DMS 273 treated with DMSO at 0.1 percent for 48 hours (cell line): Measurements from ENCODE around the gene ANKRD27.
"Not testable (repeated sequence)": the region's sequence is repeated elsewhere in the genome, so short reads cannot be mapped to it uniquely, and the experiment has no call there.

Source experiments
- DNase-seq: peaks from one replicate; lab custom pipeline; 2025; lab: John Stamatoyannopoulos, UW

ANKRD27 gene

DNA sequence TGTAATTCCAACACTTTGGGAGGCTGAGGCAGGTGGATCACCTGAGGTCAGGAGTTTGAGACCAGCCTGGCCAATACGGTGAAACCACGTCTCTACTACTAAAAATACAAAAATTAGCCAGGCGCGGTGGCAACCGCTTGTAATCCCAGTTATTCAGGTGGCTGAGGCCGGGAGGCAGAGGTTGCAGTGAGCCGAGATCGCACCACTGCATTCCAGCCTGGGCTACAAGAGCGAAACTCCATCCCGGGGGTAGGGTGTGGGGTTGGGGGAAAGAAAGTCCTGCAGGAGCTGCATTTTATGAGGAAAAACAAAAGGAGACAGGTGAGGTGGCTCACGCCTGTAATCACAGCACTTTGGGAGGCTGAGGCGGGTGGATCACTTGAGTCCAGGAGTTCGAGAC lies 22.6 kb downstream of the ANKRD27 start:
- not testable (repeated sequence) for DNase-seq

DNA sequence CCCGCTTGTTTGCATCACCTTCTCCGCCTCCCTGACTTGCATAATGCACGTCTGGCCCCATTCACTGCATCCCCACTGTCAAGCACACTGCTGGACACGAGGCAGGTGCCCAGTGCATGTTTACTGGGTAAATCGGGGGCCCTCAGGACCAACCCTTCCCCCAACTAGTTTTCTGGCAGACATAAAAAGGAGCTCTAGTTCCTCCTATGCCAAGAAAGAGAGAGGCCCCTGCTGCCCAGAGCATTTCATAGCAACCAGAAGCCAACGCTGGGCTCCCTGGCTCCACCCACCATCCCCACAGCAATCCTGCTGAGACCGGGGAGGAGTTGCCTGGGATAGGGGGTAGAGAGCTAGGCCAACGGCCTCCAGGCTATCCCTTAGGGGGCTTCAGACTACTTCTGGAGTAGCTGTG lies 23.2 kb downstream of the ANKRD27 start:
- DNase-seq = no peak

DNA sequence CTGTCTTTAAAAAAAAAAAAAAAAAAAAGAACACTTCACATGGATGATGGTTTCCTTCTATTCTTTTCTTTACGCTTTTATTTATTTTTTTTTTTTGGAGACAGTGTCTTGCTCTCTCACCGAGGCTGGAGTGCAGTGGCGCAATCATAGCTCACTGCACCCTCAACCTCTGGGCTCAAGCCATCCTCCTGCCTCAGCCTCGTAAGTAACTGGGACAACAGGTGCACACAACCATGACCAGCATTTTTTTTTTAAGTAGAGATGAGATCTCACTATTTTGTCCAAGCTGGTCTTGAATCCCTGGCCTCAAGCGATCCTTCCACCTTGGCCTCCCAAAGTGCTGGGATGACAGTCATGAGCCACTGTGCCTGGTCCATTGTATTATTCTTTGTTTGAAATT lies 24.3 kb downstream of the ANKRD27 start:
- no peak for DNase-seq

DNA sequence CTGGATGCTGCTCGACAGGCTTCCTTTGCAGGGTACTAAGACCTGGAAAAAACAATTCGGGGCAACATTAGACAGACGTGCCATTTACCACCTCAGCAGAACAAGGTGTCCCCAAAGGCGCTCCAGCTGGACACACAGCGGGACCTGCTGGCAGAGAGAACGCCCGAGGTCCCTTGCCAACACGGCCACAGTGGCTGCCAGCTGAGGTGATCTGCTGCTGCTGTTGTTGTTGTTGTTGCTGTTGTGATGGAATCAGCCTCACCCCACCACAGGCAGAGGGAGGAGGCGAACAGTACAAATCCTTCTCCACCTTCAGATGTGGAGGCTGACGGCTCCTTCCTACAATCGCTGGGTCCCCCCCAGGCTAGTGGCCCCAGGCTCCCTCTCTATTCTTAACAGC lies 25.2 kb downstream of the ANKRD27 start:
- no peak for DNase-seq

DNA sequence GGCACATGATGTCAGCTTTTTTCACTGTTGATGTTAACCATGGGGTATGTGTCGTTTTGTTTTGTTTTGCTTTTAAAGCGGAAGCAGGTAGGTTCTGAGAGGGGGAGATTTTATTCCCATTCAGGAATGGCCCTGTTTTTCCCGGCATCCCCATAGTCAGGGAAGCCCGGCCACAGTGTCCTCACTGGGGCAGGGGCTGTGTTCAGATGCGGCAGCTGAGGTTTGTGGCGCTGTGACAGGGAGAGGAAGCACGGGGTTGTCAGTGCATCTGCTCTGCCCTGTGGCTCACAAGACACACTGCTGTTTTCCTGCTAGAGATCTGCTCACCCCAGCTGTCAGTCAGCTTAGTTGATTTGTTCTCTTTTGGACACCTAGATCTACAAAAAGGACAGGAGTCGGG lies 27.6 kb downstream of the ANKRD27 start:
- DNase-seq = no peak

DNA sequence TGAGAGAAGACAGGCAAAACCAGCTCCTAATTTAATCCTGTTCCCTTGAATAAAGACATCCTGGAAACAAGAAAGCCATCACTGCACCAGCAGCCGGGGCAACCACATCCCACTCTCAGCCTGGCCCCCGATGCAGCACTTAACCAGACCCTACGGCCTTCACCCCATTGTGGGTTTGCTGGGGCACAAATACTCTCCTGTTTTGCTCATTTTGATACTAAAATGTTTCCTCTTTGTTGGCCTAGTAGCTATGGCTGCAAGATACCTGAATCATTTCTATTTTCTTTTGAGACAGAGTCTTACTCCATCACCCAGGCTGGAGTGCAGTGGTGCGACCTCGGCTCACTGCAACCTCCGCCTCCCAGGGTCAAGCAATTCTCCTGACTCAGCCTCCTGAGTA lies 28.4 kb downstream of the ANKRD27 start:
- DNase-seq = no peak

DNA sequence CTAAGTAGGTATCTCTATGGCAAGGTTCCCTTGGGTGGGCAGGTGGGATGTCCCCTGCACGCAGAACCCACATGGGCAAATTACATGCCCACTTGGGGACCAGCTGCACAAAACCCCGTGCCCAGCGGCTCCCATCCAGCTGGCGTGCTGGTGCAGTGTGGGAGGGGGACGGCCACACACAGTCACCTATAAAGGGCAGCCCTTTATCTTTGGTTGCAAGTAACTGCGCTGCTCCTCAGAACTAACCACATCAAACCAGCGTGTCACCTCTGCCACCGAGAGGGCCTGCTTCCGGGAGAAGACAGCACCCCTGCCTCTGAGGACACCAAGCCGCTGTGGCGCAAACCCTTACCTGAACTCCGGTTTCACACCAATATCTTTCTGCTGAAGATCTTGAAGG lies 32.2 kb downstream of the ANKRD27 start:
- no peak for DNase-seq

DNA sequence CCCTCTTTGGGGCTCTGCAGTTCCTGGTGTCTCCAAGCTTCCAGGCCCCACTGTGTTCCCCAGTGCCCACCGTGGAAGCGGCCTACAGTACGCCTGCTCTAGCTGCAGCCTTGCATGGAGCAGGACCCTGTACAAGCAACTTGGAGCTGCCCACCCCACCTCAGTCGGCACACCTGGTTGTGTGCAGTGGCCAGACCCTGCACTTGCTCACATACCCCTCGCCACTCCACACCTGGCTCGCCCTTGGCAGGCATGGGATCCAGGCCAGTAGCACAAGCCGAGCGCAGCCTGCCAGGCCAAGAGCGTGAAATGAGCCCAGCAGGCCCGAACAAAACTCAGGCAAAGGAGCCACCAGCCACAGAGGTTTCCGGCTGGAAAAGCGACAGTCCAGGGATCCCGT lies 36.4 kb downstream of the ANKRD27 start:
- DNase-seq = no peak

DNA sequence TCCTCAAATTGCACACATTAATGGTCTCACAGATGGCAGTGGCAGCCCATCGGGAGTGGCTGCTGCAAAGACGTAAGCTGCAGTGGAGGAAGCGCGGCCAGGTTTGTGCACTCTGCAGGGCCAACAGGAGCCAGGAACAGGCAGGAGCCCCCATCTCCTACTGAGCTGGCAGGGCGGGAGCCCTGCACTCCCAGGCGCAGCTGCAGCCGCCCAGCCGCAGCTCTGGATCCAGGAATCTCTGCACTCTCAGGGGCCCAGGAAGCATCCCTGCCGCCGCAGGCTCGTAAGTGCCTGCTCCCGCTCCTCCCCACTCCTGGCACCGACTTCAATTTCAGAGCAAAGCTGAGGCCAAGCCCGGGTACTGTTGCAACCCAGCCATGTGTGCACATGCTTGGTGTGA lies 37.5 kb downstream of the ANKRD27 start:
- DNase-seq = no peak

DNA sequence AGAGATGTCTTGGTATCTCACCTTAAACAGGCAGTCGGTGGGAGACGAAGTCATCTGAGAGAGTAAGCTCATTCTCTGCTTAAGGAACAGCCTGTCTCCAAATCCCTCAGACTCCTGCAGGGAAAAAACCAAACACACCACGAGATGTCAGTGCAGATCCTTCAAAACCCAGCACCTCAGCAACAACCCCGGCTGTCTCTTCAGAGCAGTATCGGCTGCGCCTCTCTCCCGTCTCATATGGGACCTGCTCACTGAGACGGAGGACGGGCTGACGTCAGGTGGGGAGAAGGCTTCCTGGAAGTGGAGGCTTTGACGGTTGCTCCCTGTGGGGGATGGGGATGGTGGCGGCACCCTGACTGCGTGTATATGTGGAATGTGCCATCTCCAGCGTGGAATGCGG lies 43.6 kb downstream of the ANKRD27 start:
- no peak for DNase-seq

DNA sequence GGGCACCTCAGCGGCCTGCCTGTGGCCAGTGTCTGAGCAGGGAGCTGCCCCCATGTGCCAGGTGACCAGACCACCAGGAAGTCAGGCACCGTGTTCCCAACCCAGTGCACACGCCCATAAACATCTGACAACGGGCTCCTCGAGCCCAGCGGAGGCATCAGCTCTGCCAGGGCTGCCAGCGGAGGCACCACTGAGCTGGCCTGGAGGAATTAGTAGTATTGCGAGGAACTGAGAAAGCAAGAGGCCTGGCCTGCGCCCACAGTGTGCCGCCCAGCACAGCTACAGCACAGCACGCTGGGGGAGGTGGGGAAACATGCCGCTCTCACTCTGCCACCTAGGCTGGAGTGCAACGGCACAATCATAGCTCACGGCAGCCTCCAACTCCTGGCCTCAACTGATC lies 44.6 kb downstream of the ANKRD27 start:
- DNase-seq = no peak

DNA sequence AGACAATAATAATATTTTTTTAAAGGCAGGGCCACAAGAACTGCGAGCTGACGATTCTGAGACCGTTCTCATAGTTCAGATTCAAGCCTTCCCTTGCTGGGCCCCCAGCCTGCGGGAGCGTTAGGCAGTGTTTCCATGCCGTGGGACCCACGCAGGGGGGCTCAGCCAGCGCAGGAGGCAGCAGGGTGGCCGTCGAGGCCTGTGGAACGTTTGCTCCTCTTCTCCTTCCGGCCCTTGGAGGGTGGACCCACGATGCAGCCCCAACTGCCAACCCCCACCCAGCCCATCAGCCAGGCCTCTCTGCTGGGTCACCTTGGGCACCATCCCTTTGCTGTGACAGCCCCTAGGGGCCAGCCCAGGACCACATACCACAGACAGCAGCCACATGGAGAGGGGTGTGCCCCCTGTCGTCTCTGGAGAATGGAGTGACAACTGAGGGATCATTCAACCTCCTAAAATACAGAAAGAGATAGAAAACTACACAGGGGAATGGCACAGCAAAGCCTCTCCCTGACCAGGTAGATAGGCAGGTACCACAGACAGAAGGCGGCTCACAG lies 47.2 kb downstream of the ANKRD27 start:
- no peak for DNase-seq

DNA sequence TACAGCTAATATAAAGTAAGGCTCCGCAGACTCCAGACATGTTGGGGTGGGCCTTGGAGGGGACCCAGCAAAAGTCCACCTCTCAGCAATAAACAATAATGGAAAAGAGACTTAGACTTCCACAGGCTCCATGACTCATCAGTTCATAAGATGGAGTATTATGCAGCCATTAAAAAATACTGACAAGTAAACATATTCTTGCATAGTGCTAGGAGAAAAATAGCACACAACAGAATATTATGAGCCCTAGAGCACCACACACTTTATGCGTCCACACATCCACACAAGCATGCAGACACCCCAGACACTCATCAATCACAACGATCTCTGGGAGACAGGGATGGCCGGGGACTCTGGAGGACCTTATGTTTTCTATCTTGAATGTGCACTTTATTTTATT lies 48.0 kb downstream of the ANKRD27 start:
- no peak for DNase-seq

DNA sequence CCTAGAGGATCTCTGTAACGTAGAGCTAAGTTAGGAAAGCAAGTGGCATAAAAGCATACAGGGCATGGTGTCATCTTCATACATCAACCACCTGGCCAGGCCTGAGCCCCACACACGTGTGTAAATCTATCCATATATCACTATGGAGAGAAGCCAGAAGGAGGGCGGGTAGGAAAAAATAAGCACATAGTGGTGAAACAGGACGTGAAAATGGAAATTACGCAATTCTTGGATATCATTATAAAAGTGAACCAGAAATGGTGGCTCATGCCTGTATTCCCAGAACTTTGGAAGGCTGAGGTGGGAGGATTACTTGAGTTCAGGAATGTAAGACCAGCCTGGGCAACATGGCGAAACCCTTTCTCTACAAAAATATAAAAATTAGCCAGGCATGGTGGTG lies 50.6 kb downstream of the ANKRD27 start:
- no peak for DNase-seq

DNA sequence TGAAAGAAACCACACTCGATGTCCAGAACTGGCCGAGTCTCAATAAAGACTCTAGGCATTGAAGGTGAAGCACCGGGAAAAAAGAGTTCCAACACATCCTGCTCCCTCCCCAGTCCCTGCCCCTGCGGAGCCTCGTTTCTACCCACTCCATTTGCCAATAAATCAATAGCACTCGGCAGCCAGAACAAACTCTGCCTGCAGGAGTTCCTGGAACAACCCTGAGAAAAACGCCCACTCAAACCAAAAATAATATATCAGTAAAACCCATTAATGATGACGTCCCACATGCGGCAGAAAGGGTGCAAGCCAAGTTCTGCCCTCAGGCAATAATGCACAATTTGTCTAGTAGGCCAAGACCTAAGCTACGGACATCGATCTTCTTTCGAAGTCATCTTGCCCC lies 53.0 kb downstream of the ANKRD27 start:
- no peak for DNase-seq

DNA sequence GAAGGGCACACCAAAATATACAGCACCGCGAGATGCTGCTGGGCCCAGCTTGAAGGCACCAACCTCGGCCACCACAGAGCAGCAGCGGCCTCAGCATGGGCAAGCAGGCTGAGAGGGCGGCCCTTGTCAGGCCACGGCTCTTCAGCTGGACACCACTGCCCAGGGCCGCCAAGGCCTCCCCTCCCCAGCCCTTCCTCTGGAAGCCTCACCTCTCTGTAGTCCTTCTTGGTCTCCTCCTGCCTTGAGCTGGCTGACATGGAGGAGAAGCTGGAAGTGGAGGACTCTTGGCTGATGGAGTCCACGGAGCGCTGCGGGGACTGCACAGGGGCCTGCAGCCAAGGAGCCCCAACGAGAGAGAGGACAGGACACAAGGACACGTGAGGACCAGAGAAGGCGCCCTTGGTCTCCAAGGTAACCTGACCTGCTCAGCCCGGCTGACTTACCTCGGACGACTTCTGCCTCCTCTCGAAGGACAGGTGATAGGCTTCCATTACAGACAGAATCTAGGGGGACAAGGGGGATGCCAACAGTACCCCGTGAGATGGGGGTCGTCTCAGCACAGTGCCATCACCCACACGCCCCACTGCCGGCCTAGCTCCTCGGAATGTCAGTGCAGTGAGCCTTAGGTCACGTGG lies 55.8 kb downstream of the ANKRD27 start:
- no peak for DNase-seq

DNA sequence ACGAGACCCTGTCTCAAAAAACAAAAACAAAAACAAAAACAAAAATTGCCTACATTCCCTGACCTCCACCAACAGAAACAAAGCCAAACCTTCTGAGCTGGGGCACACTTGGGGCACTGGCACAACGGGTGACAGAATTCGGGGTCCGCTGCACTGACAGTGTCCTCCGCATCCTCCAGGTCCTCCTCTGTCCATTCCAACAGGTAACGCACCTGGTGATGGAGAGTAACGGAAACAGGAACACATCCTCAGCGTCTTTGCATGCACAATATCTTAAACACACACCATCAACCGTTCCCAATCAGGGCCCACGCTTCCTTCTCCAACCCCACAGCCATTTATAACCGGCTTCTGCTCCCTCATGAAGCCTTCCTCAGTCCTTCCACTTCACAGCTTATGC lies 59.4 kb downstream of the ANKRD27 start:
- DNase-seq = no peak

DNA sequence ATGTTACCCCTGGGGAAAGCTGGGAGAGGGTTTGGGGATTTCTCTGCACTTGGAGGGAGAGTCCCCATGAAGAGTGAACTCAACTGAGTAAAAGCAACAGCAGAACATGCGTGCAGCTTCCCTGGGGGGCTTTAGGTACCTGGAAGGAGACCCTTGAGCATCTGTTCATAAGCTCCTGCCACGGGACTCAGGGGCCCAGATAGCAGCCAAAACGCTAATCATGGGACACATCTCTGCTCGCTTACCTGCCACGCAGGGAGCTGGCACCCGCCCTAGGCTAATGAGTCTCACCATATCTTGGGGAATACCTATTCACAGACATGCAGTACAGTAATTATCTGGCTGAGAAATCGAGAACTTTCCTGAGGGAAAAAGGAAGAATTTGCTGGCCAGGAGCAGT lies 60.1 kb downstream of the ANKRD27 start:
- no peak for DNase-seq

DNA sequence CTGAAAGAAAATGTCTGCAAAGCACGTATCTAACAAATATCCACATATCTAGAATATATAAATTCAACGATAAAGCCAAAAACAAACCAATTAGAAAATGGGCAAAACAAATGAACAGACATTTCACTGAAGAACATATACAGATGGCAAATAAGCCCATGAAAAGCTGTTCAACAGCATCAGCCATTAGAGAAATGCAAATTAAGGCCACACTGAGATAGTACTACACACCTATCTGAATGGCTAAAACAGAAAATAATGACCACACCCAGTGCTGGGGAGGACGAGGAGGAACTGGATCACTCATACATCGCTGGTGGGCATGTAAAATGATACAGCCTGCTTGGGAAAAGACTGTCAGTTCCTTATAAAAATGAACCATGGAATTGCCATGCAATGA lies 62.0 kb downstream of the ANKRD27 start:
- no peak for DNase-seq

DNA sequence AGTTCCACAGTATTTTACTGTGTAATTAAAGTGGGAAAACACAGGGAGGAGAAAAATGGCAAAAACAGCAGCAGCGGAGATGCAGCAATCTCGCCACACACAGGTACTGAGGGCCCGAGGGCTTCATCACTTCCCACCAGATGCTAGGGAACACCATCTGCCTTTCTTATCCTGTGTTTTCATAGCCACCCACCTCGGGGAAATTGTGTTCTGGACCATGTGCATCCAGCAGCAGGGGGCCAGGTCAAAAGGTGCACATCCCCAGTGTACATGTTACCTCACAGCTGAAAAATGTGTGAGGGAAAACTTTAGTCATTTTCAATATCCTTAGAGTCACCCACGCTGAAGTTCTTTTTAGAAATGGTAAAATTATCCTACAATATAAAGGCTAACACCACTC lies 63.8 kb downstream of the ANKRD27 start:
- no peak for DNase-seq

DNA sequence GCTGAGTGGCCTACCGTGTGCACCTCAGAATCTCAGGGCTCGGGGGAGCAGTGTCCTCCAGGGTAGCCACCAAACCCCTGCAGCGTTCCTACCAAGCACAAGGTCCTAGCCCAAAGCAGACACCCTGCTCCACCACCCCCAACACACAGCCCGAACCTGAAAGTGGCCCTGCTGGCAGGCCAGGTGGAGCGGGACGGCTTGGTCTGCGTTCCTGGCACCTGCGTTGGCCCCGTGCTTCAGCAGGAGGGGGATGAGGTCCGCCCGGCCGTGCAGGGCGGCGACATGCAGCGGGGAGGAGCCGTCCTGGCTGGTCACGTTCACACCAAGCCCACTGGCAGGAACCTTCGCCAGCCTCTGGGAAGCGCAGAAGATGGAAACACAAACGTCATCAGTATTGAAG lies 67.5 kb downstream of the ANKRD27 start:
- DNase-seq = no peak

DNA sequence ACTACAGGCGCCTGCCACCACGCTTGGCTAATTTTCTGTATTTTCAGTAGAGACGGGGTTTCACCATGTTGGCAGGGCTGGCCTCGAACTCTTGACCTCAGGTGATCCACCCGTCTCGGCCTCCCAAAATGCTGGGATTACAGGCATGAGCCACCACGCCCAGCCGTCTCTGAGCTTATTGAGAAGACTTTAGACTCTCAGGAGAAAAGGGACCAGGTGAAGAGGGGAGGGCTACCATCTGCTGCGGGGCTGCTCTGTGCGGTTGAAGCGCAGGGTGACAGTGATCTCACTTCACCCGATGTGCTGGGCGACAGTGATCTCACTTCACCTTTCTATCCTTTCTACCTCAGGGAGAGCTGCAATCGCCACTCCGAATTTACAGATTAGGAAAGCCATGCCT lies 68.7 kb downstream of the ANKRD27 start:
- no peak for DNase-seq

DNA sequence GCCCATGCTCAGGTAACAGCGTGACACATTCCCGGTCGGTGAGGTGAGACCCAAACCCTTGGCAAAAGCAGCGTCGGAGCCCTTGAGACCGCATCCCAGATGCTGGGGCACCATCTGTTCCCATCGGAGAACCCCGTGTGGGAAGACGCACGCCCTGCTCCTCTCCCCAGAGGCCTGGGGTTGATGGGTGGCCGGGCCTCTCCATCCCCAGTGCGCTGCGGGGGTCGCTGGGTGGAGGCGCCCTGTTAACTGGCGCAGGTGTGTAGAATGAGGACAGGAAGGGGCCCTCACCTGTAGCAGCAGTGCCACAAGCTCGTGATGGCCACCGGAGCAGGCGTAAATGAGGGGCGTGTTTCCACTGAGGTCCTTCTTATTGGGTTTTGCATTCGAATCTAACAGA lies 69.4 kb downstream of the ANKRD27 start:
- no peak for DNase-seq

DNA sequence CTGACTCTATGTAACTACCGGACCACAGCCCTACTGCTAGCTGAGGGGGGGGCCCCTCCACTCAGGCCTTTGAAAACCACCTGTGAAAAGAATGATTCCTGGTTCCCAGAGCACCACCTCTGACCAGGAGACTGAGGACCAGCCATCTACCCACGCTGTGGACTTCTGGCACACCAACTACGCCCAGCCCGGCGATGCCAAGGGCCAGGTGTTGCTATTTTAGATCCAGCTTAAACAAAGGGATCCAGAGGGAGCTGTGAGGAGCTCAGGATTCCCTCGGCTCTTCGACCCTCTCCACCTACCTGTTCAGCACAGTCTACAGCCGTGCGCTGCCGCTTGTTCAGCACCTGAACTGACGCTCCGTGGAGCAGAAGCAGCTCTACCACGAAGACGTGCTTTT lies 71.0 kb downstream of the ANKRD27 start:
- DNase-seq = no peak

DNA sequence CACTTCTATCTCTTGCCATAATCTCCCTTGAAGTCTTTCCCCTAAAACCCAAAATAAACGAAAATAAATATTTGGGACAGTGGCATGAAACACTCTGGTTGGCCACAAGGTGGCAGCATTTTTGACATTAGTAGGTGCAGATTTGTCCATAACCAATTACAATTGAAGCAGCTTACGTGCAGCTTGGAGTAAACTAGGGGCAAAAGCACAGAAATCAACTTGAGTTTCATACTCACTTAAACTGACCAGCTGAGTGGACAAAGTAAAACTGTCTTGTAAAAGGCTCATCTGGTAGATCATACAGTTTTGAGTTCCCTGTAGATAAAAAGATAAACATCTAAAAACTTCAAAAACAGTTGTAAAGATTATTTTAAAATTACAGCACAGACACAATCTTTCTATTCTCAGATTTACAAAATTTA lies 75.2 kb downstream of the ANKRD27 start:
- peak; percentile 48 for DNase-seq
